ENCODE results near the gene LITAF.
"Not testable (repeated sequence)": the region's sequence is repeated elsewhere in the genome, so short reads cannot be mapped to it uniquely, and the experiment has no call there.

LITAF gene

GRCh38 chr16:11529285-11529684 lies 57.4 kb downstream of the LITAF start:
- H3K27ac ChIP-seq (ENCODE audit: low read depth, low read length): no peak overlapping the region
- H3K27me3 ChIP-seq (ENCODE audit: control insufficient read depth, insufficient read depth, low read length): no peaks in the 10 kb centered on the region
- H3K36me3 ChIP-seq (ENCODE audit: control insufficient read depth, insufficient read depth, low read length): no peaks in the 10 kb centered on the region
- H3K9ac ChIP-seq (ENCODE audit: low read length): no peak overlapping the region
- no peak overlapping the region for H3K4me3 ChIP-seq (ENCODE audit: low read length)
- H3K4me1 ChIP-seq (ENCODE audit: control insufficient read depth, insufficient read depth, low read length): no peaks in the 10 kb centered on the region

- Histone ChIP-seq H3K27ac (ENCODE audit: low read depth, low read length) (no peak overlapping the region), H3K4me1 (ENCODE audit: control insufficient read depth, insufficient read depth, low read length) (no peaks in the 10 kb centered on the region), H3K4me3 (ENCODE audit: low read length) (no peak overlapping the region), H3K9ac (ENCODE audit: low read length) (no peak overlapping the region), H3K27me3 (ENCODE audit: control insufficient read depth, insufficient read depth, low read length) (no peaks in the 10 kb centered on the region), H3K36me3 (ENCODE audit: control insufficient read depth, insufficient read depth, low read length) (no peaks in the 10 kb centered on the region)
These were observed 58.7 kb downstream of the LITAF start for GRCh38 chr16:11528053-11528452.

GRCh38 chr16:11526655-11527350 lies 59.9 kb downstream of the LITAF start:
- H3K4me3 ChIP-seq (ENCODE audit: low read length): no peak overlapping the region
- H3K4me1 ChIP-seq (ENCODE audit: control insufficient read depth, insufficient read depth, low read length): no peaks in the 10 kb centered on the region
- H3K27me3 ChIP-seq (ENCODE audit: control insufficient read depth, insufficient read depth, low read length): no peaks in the 10 kb centered on the region
- no peak overlapping the region for H3K9ac ChIP-seq (ENCODE audit: low read length)
- no peak overlapping the region for H3K27ac ChIP-seq (ENCODE audit: low read depth, low read length)
- H3K36me3 ChIP-seq (ENCODE audit: control insufficient read depth, insufficient read depth, low read length): no peaks in the 10 kb centered on the region

GRCh38 chr16:11524098-11524760 lies 62.5 kb downstream of the LITAF start:
- Histone ChIP-seq H3K4me3 (ENCODE audit: low read length) (no peak overlapping the region), H3K9ac (ENCODE audit: low read length) (no peak overlapping the region), H3K27ac (ENCODE audit: low read depth, low read length) (no peak overlapping the region), H3K36me3 (ENCODE audit: control insufficient read depth, insufficient read depth, low read length) (peaks cover 3% of the 10 kb centered on the region), H3K4me1 (ENCODE audit: control insufficient read depth, insufficient read depth, low read length) (no peaks in the 10 kb centered on the region), H3K27me3 (ENCODE audit: control insufficient read depth, insufficient read depth, low read length) (no peaks in the 10 kb centered on the region)

- no peaks in the 10 kb centered on the region for H3K27me3 ChIP-seq (ENCODE audit: control insufficient read depth, insufficient read depth, low read length)
- no peak overlapping the region for H3K9ac ChIP-seq (ENCODE audit: low read length)
These were observed 65.7 kb downstream of the LITAF start for GRCh38 chr16:11521055-11521454.

GRCh38 chr16:11520442-11520841 lies 66.3 kb downstream of the LITAF start:
- Histone ChIP-seq H3K27me3 (ENCODE audit: control insufficient read depth, insufficient read depth, low read length) (no peaks in the 10 kb centered on the region), H3K4me3 (ENCODE audit: low read length) (no peak overlapping the region), H3K27ac (ENCODE audit: low read depth, low read length) (no peak overlapping the region), H3K9ac (ENCODE audit: low read length) (no peak overlapping the region), H3K4me1 (ENCODE audit: control insufficient read depth, insufficient read depth, low read length) (no peaks in the 10 kb centered on the region), H3K36me3 (ENCODE audit: control insufficient read depth, insufficient read depth, low read length) (peaks cover 3% of the 10 kb centered on the region)

More at GRCh38 chr16:11521055-11521454, 65.7 kb downstream of the LITAF start:
- no peak overlapping the region for H3K4me3 ChIP-seq (ENCODE audit: low read length)
- no peaks in the 10 kb centered on the region for H3K4me1 ChIP-seq (ENCODE audit: control insufficient read depth, insufficient read depth, low read length)
- H3K36me3 ChIP-seq (ENCODE audit: control insufficient read depth, insufficient read depth, low read length): peaks cover 3% of the 10 kb centered on the region
- H3K27ac ChIP-seq (ENCODE audit: low read depth, low read length): no peak overlapping the region

- Histone ChIP-seq H3K4me3 (ENCODE audit: low read length) (no peak overlapping the region), H3K27me3 (ENCODE audit: control insufficient read depth, insufficient read depth, low read length) (no peaks in the 10 kb centered on the region), H3K4me1 (ENCODE audit: control insufficient read depth, insufficient read depth, low read length) (no peaks in the 10 kb centered on the region), H3K36me3 (ENCODE audit: control insufficient read depth, insufficient read depth, low read length) (peaks cover 3% of the 10 kb centered on the region), H3K9ac (ENCODE audit: low read length) (no peak overlapping the region), H3K27ac (ENCODE audit: low read depth, low read length) (no peak overlapping the region)
These were observed 68.8 kb downstream of the LITAF start for GRCh38 chr16:11517961-11518360.

GRCh38 chr16:11515540-11516430 lies 70.9 kb downstream of the LITAF start:
- Histone ChIP-seq H3K27ac (ENCODE audit: low read depth, low read length) (no peak overlapping the region), H3K4me3 (ENCODE audit: low read length) (no peak overlapping the region), H3K4me1 (ENCODE audit: control insufficient read depth, insufficient read depth, low read length) (no peaks in the 10 kb centered on the region), H3K27me3 (ENCODE audit: control insufficient read depth, insufficient read depth, low read length) (no peaks in the 10 kb centered on the region), H3K9ac (ENCODE audit: low read length) (no peak overlapping the region), H3K36me3 (ENCODE audit: control insufficient read depth, insufficient read depth, low read length) (no peaks in the 10 kb centered on the region)

- no peaks in the 10 kb centered on the region for H3K4me1 ChIP-seq (ENCODE audit: control insufficient read depth, insufficient read depth, low read length)
- H3K27ac ChIP-seq (ENCODE audit: low read depth, low read length): no peak overlapping the region
- H3K4me3 ChIP-seq (ENCODE audit: low read length): no peak overlapping the region
- H3K27me3 ChIP-seq (ENCODE audit: control insufficient read depth, insufficient read depth, low read length): no peaks in the 10 kb centered on the region
- no peaks in the 10 kb centered on the region for H3K36me3 ChIP-seq (ENCODE audit: control insufficient read depth, insufficient read depth, low read length)
- H3K9ac ChIP-seq (ENCODE audit: low read length): no peak overlapping the region
These were observed 72.4 kb downstream of the LITAF start for GRCh38 chr16:11514283-11514682.

- H3K9ac ChIP-seq (ENCODE audit: low read length); H3K4me3 ChIP-seq (ENCODE audit: low read length); H3K4me1 ChIP-seq (ENCODE audit: control insufficient read depth, insufficient read depth, low read length); H3K27me3 ChIP-seq (ENCODE audit: control insufficient read depth, insufficient read depth, low read length); H3K27ac ChIP-seq (ENCODE audit: low read depth, low read length); H3K36me3 ChIP-seq (ENCODE audit: control insufficient read depth, insufficient read depth, low read length): not testable (repeated sequence)
These were observed 73.4 kb downstream of the LITAF start for GRCh38 chr16:11513366-11513765.

- H3K27ac ChIP-seq (ENCODE audit: low read depth, low read length): no peak overlapping the region
- H3K4me3 ChIP-seq (ENCODE audit: low read length): no peak overlapping the region
- H3K36me3 ChIP-seq (ENCODE audit: control insufficient read depth, insufficient read depth, low read length): no peaks in the 10 kb centered on the region
- H3K4me1 ChIP-seq (ENCODE audit: control insufficient read depth, insufficient read depth, low read length): no peaks in the 10 kb centered on the region
- H3K27me3 ChIP-seq (ENCODE audit: control insufficient read depth, insufficient read depth, low read length): no peaks in the 10 kb centered on the region
- no peak overlapping the region for H3K9ac ChIP-seq (ENCODE audit: low read length)
These were observed 74.9 kb downstream of the LITAF start for GRCh38 chr16:11511801-11512200.

GRCh38 chr16:11511328-11511727 lies 75.4 kb downstream of the LITAF start:
- Histone ChIP-seq H3K4me1 (ENCODE audit: control insufficient read depth, insufficient read depth, low read length) (no peaks in the 10 kb centered on the region), H3K4me3 (ENCODE audit: low read length) (no peak overlapping the region), H3K27me3 (ENCODE audit: control insufficient read depth, insufficient read depth, low read length) (no peaks in the 10 kb centered on the region), H3K27ac (ENCODE audit: low read depth, low read length) (no peak overlapping the region), H3K9ac (ENCODE audit: low read length) (no peak overlapping the region), H3K36me3 (ENCODE audit: control insufficient read depth, insufficient read depth, low read length) (no peaks in the 10 kb centered on the region)
